ENCODE data around the gene TRIAP1. TPM values are rescaled to one million over a fixed set of nuclear protein-coding genes. Genes with fewer than 3 reads are reported as not detected.
A peak's percentile ranks its signal among the peaks of the same experiment; 100 is the strongest.

Gene TRIAP1
- total and polyA plus RNA-seq, 3 experiments from 2014 or later = 51.6 to 88.1 (median 87.0) TPM

DNA sequence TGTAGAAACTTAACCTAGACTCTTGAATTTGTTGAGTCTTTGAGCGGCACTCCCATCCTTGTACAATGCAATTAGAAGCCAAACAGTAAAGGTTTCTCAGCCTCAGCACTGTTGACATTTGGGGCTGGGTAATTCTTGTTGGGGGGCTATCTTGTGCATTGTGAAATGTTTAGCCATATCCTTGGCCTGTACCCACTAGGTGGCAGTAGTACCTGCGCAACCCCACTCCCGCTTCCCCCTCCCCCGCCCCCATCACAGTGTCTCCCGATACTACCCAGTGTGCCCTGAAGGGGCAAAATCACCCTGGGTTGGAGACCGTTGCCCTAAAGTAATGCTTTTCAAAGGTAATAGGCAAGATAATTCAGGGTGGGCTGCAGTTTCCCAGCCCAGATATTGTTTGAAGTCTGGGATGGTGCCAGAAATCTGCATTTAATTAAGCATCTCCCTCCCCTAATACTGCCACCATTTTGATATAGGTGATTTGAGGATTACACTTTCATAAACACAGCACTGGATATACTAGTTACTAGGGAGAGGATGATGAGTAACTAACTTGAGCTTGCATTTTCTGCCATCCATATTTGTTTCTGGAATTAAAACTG lies 6.4 kb downstream of the TRIAP1 start:
- no peaks in the 10 kb centered on the region for H3K36me3 ChIP-seq (ENCODE audit: insufficient read depth, low read length)
- Mint-ChIP-seq H3K36me3 (peaks cover 0 to 57% (median 4%) of the 10 kb centered on the region in 3 donors), H3K27me3 (no peaks in the 10 kb centered on the region), H3K4me3 (peak overlapping the region; percentile 44 to 88 (median 56)), H3K27ac (peak overlapping the region in 7 of 8 donors; percentile 10 to 91 (median 50)), H3K4me1 (peaks cover 24 to 46% (median 36%) of the 10 kb centered on the region in 3 donors), H3K9me3 (no peaks in the 10 kb centered on the region)
- peak; percentile 71 to 84 (median 71) for DNase-seq
- H3K27ac ChIP-seq (ENCODE audit: low read depth, low read length) = no peak overlapping the region
- ChIA-PET CTCF (interaction anchor here (0.8 to 2.0 kb wide), 8 partner anchors 13 to 207 kb away, joined by 3 to 8 read pairs (median 5); partner anchors contain the start of genes DYNLL1, POP5 and SRSF9), POLR2A (interaction anchor here (1.5 kb wide), 1 partner anchor 25 kb away, joined by 3 read pairs; no protein-coding TSS in a partner anchor)
- H3K4me3 ChIP-seq (ENCODE audit: low read length) = no peak overlapping the region
- H3K4me1 ChIP-seq (ENCODE audit: insufficient read depth, low read length) = peaks cover 22% of the 10 kb centered on the region
- no peaks in the 10 kb centered on the region for H3K27me3 ChIP-seq (ENCODE audit: insufficient read depth, low read length, poor library complexity, severe bottlenecking)
- no peaks in the 10 kb centered on the region for H3K9me3 ChIP-seq (ENCODE audit: low read length)

- H3K27me3 Mint-ChIP-seq = peaks cover 0 to 3% of the 10 kb centered on the region in 2 donors
- no peaks in the 10 kb centered on the region for H3K9me3 Mint-ChIP-seq
- Histone ChIP-seq H3K27ac (ENCODE audit: low read depth, low read length) (peak overlapping the region; percentile 64), H3K9me3 (ENCODE audit: low read length) (no peaks in the 10 kb centered on the region), H3K36me3 (ENCODE audit: insufficient read depth, low read length) (no peaks in the 10 kb centered on the region), H3K4me1 (ENCODE audit: insufficient read depth, low read length) (peaks cover 22% of the 10 kb centered on the region), H3K27me3 (ENCODE audit: insufficient read depth, low read length, poor library complexity, severe bottlenecking) (no peaks in the 10 kb centered on the region), H3K4me3 (ENCODE audit: low read length) (peak overlapping the region; percentile 57)
- ChIA-PET CTCF (interaction anchor here (0.9 to 2.1 kb wide), 9 partner anchors 9 to 122 kb away, joined by 3 to 12 read pairs (median 6); partner anchors contain the start of gene DYNLL1), POLR2A (interaction anchor here (0.5 to 1.4 kb wide), 5 partner anchors 28 to 145 kb away, joined by 3 to 5 read pairs (median 4); partner anchors contain the start of gene RNU4-1)
- no peak for DNase-seq
- H3K27ac Mint-ChIP-seq = peak overlapping the region; percentile 90 to 99 (median 94)
- peak overlapping the region; percentile 91 to 97 (median 94) for H3K4me3 Mint-ChIP-seq
- peaks cover 22 to 36% (median 29%) of the 10 kb centered on the region in 3 donors for H3K4me1 Mint-ChIP-seq
- H3K36me3 Mint-ChIP-seq = peaks cover 0 to 46% (median 2%) of the 10 kb centered on the region in 3 donors
These were observed 7.5 kb downstream of the TRIAP1 start for GRCh38 chr12:120438495-120439198.

DNA sequence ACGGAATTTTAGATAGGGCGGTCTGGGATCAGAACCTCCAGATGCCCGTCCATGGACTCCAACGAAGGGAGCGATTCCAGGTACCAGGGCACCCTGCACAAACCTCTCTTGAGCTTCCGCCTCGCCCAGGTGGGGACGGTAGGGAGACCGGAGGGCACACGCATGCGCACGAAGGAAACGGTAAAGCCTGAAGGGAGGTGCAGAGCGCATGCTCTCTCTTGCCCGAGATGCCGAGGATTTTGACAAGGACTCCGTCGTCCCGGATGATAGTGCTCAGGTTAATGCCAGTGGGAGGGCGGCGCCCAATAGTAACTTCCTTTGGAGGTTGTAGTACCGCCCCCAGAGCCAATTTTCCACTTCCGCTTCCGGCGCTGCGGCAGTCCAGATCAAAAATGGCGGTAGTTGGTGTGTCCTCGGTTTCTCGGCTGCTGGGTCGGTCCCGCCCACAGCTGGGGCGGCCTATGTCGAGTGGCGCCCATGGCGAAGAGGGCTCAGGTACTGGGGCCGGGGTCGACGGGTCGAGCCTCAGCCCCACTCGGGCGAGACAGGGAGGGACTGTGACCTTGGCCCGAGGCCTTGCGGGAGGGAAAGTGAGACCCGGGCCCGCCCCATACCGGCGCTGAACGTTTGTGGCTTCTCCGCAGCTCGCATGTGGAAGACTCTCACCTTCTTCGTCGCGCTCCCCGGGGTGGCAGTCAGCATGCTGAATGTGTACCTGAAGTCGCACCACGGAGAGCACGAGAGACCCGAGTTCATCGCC lies 8.3 kb downstream of the TRIAP1 start, which contains the start of gene COX6A1:
Gene COX6A1, plus strand, starts transcription at position 379 of the 760 bp plus-strand sequence. Its CDS starts 14 bp downstream, at position 393.
- H3K9me3 ChIP-seq (ENCODE audit: low read length) = no peaks in the 10 kb centered on the region
- peak within 1 kb of the TSS; percentile 91 to 97 (median 94) for H3K4me3 Mint-ChIP-seq
- ChIA-PET CTCF (interaction anchor here (1.2 to 2.1 kb wide), 6 partner anchors 9 to 31 kb away, joined by 3 to 12 read pairs (median 6); no protein-coding TSS in a partner anchor), POLR2A (interaction anchor here (0.6 to 1.4 kb wide), 5 partner anchors 28 to 237 kb away, joined by 3 to 5 read pairs (median 3); partner anchors contain the start of genes RNU4-1 and RPLP0)
- DNase-seq = peak; percentile 95 to 99 (median 96)
- H3K27me3 ChIP-seq (ENCODE audit: insufficient read depth, low read length, poor library complexity, severe bottlenecking) = no peaks in the 10 kb centered on the region
- H3K4me3 ChIP-seq (ENCODE audit: low read length) = peak within 1 kb of the TSS; percentile 57
- peaks cover 22% of the 10 kb centered on the region for H3K4me1 ChIP-seq (ENCODE audit: insufficient read depth, low read length)
- peaks cover 22 to 36% (median 29%) of the 10 kb centered on the region in 3 donors for H3K4me1 Mint-ChIP-seq
- H3K36me3 Mint-ChIP-seq = peaks cover 0 to 39% (median 2%) of the 10 kb centered on the region in 3 donors
- no peaks in the 10 kb centered on the region for H3K36me3 ChIP-seq (ENCODE audit: insufficient read depth, low read length)
- H3K27ac ChIP-seq (ENCODE audit: low read depth, low read length) = peak within 1 kb of the TSS; percentile 64
- H3K9me3 Mint-ChIP-seq = no peaks in the 10 kb centered on the region
- peaks cover 4 to 9% of the 10 kb centered on the region in 2 donors for H3K27me3 Mint-ChIP-seq
- H3K27ac Mint-ChIP-seq = peak within 1 kb of the TSS; percentile 91 to 99 (median 94)

- Histone ChIP-seq H3K9me3 (ENCODE audit: low read length) (no peaks in the 10 kb centered on the region), H3K36me3 (ENCODE audit: insufficient read depth, low read length) (no peaks in the 10 kb centered on the region), H3K27ac (ENCODE audit: low read depth, low read length) (no peak overlapping the region), H3K27me3 (ENCODE audit: insufficient read depth, low read length, poor library complexity, severe bottlenecking) (no peaks in the 10 kb centered on the region), H3K4me1 (ENCODE audit: insufficient read depth, low read length) (peaks cover 4% of the 10 kb centered on the region), H3K4me3 (ENCODE audit: low read length) (no peak overlapping the region)
- peak overlapping the region in 1 of 7 donors; percentile 61 for H3K4me3 Mint-ChIP-seq
- DNase-seq = no peak
- H3K27me3 Mint-ChIP-seq = peaks cover 7 to 24% of the 10 kb centered on the region in 2 donors
- CTCF ChIA-PET = interaction anchor here (0.6 kb wide), 1 partner anchor 131 kb away, joined by 3 read pairs; the partner anchor contains the start of gene SIRT4
- no peaks in the 10 kb centered on the region for H3K9me3 Mint-ChIP-seq
- POLR2A ChIA-PET = interaction anchor here (0.7 kb wide), 1 partner anchor 35 kb away, joined by 4 read pairs; no protein-coding TSS in a partner anchor
- H3K36me3 Mint-ChIP-seq = peaks cover 0 to 6% (median 0%) of the 10 kb centered on the region in 3 donors
- peaks cover 8 to 11% (median 9%) of the 10 kb centered on the region in 3 donors for H3K4me1 Mint-ChIP-seq
- no peak overlapping the region for H3K27ac Mint-ChIP-seq
These were observed 13.2 kb downstream of the TRIAP1 start for GRCh38 chr12:120432772-120433525.

DNA sequence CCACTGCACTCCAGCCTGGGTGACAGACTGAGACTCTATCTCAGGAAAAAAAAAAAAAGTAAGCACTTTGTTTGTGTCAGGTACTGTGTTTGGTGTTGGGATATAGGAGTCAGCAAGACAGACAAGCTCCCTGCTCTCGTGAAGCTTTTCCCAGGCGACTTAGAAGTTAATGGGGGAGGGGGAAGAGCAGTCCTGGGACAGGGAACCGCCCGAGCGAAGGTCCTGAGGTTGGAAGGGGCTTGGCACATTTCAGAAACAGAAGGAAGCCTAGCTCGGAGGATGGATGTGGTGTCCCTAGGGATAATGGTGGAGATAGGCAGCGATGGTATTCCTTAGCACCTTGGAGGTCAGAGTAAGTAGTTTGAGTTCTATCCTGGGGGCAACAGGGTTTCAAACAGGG lies 16.8 kb downstream of the TRIAP1 start:
- H3K4me1 Mint-ChIP-seq = peaks cover 0 to 3% (median 3%) of the 10 kb centered on the region in 3 donors
- CTCF ChIA-PET = interaction anchor here (0.9 to 1.9 kb wide), 10 partner anchors 9 to 105 kb away, joined by 3 to 9 read pairs (median 3); partner anchors contain the start of genes COX6A1, PLA2G1B and SRSF9

GRCh38 chr12:120428597-120429229 lies 17.5 kb downstream of the TRIAP1 start:
- H3K4me1 Mint-ChIP-seq = peaks cover 0 to 3% (median 3%) of the 10 kb centered on the region in 3 donors

More for the DNA sequence above, 16.8 kb downstream of the TRIAP1 start:
- Mint-ChIP-seq H3K27ac (peak overlapping the region in 2 of 8 donors; percentile 23 to 33), H3K4me3 (no peak overlapping the region), H3K36me3 (no peaks in the 10 kb centered on the region), H3K9me3 (no peaks in the 10 kb centered on the region), H3K27me3 (peaks cover 7 to 23% of the 10 kb centered on the region in 2 donors)
- Histone ChIP-seq H3K4me1 (ENCODE audit: insufficient read depth, low read length) (no peaks in the 10 kb centered on the region), H3K27ac (ENCODE audit: low read depth, low read length) (no peak overlapping the region), H3K36me3 (ENCODE audit: insufficient read depth, low read length) (no peaks in the 10 kb centered on the region), H3K4me3 (ENCODE audit: low read length) (no peak overlapping the region), H3K9me3 (ENCODE audit: low read length) (no peaks in the 10 kb centered on the region), H3K27me3 (ENCODE audit: insufficient read depth, low read length, poor library complexity, severe bottlenecking) (no peaks in the 10 kb centered on the region)
- DNase-seq = no peak
- POLR2A ChIA-PET = no interaction called here

More at GRCh38 chr12:120428597-120429229, 17.5 kb downstream of the TRIAP1 start:
- H3K27me3 ChIP-seq (ENCODE audit: insufficient read depth, low read length, poor library complexity, severe bottlenecking) = no peaks in the 10 kb centered on the region
- H3K27ac ChIP-seq (ENCODE audit: low read depth, low read length) = no peak overlapping the region
- H3K27me3 Mint-ChIP-seq = peaks cover 7 to 21% of the 10 kb centered on the region in 2 donors
- H3K4me3 ChIP-seq (ENCODE audit: low read length) = no peak overlapping the region
- H3K36me3 ChIP-seq (ENCODE audit: insufficient read depth, low read length) = no peaks in the 10 kb centered on the region
- no peak for DNase-seq
- H3K4me1 ChIP-seq (ENCODE audit: insufficient read depth, low read length) = no peaks in the 10 kb centered on the region
- CTCF ChIA-PET = interaction anchor here (1.1 to 1.9 kb wide), 5 partner anchors 10 to 104 kb away, joined by 3 to 6 read pairs (median 3); partner anchors contain the start of genes COX6A1 and SRSF9
- H3K4me3 Mint-ChIP-seq = no peak overlapping the region
- H3K36me3 Mint-ChIP-seq = no peaks in the 10 kb centered on the region
- no peaks in the 10 kb centered on the region for H3K9me3 Mint-ChIP-seq
- POLR2A ChIA-PET = interaction anchor here (0.6 kb wide), 1 partner anchor 75 kb away, joined by 3 read pairs; no protein-coding TSS in a partner anchor
- no peaks in the 10 kb centered on the region for H3K9me3 ChIP-seq (ENCODE audit: low read length)
- peak overlapping the region in 1 of 8 donors; percentile 46 for H3K27ac Mint-ChIP-seq
